HepG2 (cell line): Measurements from ENCODE around the gene EPB41L4A. TPM values are rescaled to one million over a fixed set of nuclear protein-coding genes. Genes with fewer than 3 reads are reported as not detected.

ENCODE experiments used
- DDIT3 ChIP-seq: sonication (generic); formaldehyde crosslinking; IDR thresholded peaks from 2 replicates; pipeline ENCODE4 v1.4.0; 2020; ENCODE audit warnings: mild to moderate bottlenecking, missing genetic modification reagents
- E2F1 ChIP-seq: sonication (generic); formaldehyde crosslinking; IDR thresholded peaks from 2 replicates; pipeline ENCODE4 v1.5.0; 2020; ENCODE audit warnings: missing genetic modification reagents
- E2F2 ChIP-seq: sonication (generic); formaldehyde crosslinking; IDR thresholded peaks from 2 replicates; pipeline ENCODE4 v1.4.0; 2020; ENCODE audit warnings: missing genetic modification reagents, borderline replicate concordance
- HMG20B ChIP-seq: conservative IDR thresholded peaks from 2 replicates; pipeline ENCODE4 v1.6.1; 2016; ENCODE audit warnings: missing genetic modification reagents, missing compliant biosample characterization
- HNF4A ChIP-seq: sonication (generic); formaldehyde crosslinking; IDR thresholded peaks from 2 replicates; pipeline ENCODE4 v1.4.0; 2020; ENCODE audit warnings: missing genetic modification reagents
- IRF2 ChIP-seq: IDR thresholded peaks from 2 replicates; pipeline ENCODE4 v1.6.1; 2018; ENCODE audit warnings: missing genetic modification reagents, missing compliant biosample characterization
- MTF2 ChIP-seq: sonication (generic); formaldehyde crosslinking; IDR thresholded peaks from 2 replicates; pipeline ENCODE4 v1.5.0; 2020; ENCODE audit warnings: missing genetic modification reagents, borderline replicate concordance
- NKX3-1 ChIP-seq: sonication (generic); formaldehyde crosslinking; IDR thresholded peaks from 2 replicates; pipeline ENCODE4 v1.5.0; 2020; ENCODE audit warnings: missing genetic modification reagents
- PPARG ChIP-seq: conservative IDR thresholded peaks from 2 replicates; pipeline ENCODE4 v1.6.1; 2016; ENCODE audit warnings: missing biosample characterization, missing genetic modification reagents
- RAD21 ChIP-seq: fragments of 450-650 bp; formaldehyde crosslinking; IDR thresholded peaks from 2 replicates; pipeline ENCODE4 v1.5.0; 2020; ENCODE audit warnings: mild to moderate bottlenecking
- RBM22 ChIP-seq: fragments of 200-400 bp; formaldehyde crosslinking; optimal IDR thresholded peaks from 2 replicates; pipeline ENCODE3; 2017; ENCODE audit warnings: mild to moderate bottlenecking, low read length, moderate library complexity
- SIN3A ChIP-seq: IDR thresholded peaks from 2 replicates; pipeline ENCODE4 v1.6.1; 2011; ENCODE audit warnings: low read depth, mild to moderate bottlenecking, control low read depth, low read length, borderline replicate concordance
- SP4 ChIP-seq: sonication (generic); formaldehyde crosslinking; IDR thresholded peaks from 2 replicates; pipeline ENCODE4 v1.8.1; 2023; ENCODE audit warnings: mild to moderate bottlenecking, missing genetic modification reagents
- ZFP36L2 ChIP-seq: sonication (generic); formaldehyde crosslinking; IDR thresholded peaks from 2 replicates; pipeline ENCODE4 v1.4.0; 2020; ENCODE audit warnings: missing genetic modification reagents
- ZNF251 ChIP-seq: sonication (generic); formaldehyde crosslinking; IDR thresholded peaks from 2 replicates; pipeline ENCODE4 v1.9.0; 2021; ENCODE audit warnings: mild to moderate bottlenecking, missing genetic modification reagents
- ZNF543 ChIP-seq: sonication (generic); formaldehyde crosslinking; IDR thresholded peaks from 2 replicates; pipeline ENCODE4 v1.4.0; 2020; ENCODE audit warnings: mild to moderate bottlenecking, missing genetic modification reagents
- ZNF629 ChIP-seq: sonication (generic); formaldehyde crosslinking; conservative IDR thresholded peaks from 2 replicates; pipeline ENCODE4 v1.5.0; 2020; ENCODE audit warnings: missing genetic modification reagents
- ZNF703 ChIP-seq: sonication (generic); formaldehyde crosslinking; IDR thresholded peaks from 2 replicates; pipeline ENCODE4 v1.5.1; 2020; ENCODE audit warnings: missing genetic modification reagents, mild to moderate bottlenecking, moderate library complexity, borderline replicate concordance
- ZNF772 ChIP-seq: sonication (generic); formaldehyde crosslinking; IDR thresholded peaks from 2 replicates; pipeline ENCODE4 v1.5.0; 2020; ENCODE audit warnings: mild to moderate bottlenecking, missing genetic modification reagents
- polyA plus RNA-seq, 8 experiments: library from polyadenylated mRNA; depleted of rRNA in 3 of 8; stranded (reverse) in 7 of 8; unstranded in 1 of 8; fragments of >200 nt; fragmentation: Illumina TruSeq in 4 of 8; extraction: Trizol in 4 of 8; gene quantifications; 2 replicates each; pipeline versions ENCODE4 v1.2.1 to v1.2.3, GENCODE V29; 2011 to 2016; ENCODE audit warnings: low read depth in 4 of 8, missing spikeins in 1 of 8, mixed read lengths in 1 of 8; ENCODE audit not compliant: insufficient read depth in 1 of 8
- total RNA-seq, 5 experiments: library from RNA; depleted of rRNA; stranded (reverse); fragments of >200 nt; fragmentation: Illumina TruSeq; extraction: Trizol; gene quantifications; 2 replicates each; pipeline ENCODE4 v1.2.3, GENCODE V29; 2016; ENCODE audit warnings: low read depth in 1 of 5
- TF ChIP-seq, protein P1 (sequence below): sonication (generic); formaldehyde crosslinking; IDR thresholded peaks from 2 replicates; pipeline ENCODE4 v1.4.0; 2020; ENCODE audit warnings: missing genetic modification reagents, borderline replicate concordance
- TF ChIP-seq, protein P2 (sequence below): IDR thresholded peaks from 2 replicates; pipeline ENCODE4 v1.6.1; 2012; ENCODE audit warnings: inconsistent platforms
- TF ChIP-seq, protein P3 (sequence below): sonication (generic); formaldehyde crosslinking; conservative IDR thresholded peaks from 2 replicates; pipeline ENCODE4 v1.4.0; 2020; ENCODE audit warnings: missing genetic modification reagents

EPB41L4A gene
- total and polyA plus RNA-seq, 2 of the 13 experiments (the other 11 are each of a cell fraction or from before 2014, with no cell fraction given): 0.07 TPM; not detected in 1

DNA sequence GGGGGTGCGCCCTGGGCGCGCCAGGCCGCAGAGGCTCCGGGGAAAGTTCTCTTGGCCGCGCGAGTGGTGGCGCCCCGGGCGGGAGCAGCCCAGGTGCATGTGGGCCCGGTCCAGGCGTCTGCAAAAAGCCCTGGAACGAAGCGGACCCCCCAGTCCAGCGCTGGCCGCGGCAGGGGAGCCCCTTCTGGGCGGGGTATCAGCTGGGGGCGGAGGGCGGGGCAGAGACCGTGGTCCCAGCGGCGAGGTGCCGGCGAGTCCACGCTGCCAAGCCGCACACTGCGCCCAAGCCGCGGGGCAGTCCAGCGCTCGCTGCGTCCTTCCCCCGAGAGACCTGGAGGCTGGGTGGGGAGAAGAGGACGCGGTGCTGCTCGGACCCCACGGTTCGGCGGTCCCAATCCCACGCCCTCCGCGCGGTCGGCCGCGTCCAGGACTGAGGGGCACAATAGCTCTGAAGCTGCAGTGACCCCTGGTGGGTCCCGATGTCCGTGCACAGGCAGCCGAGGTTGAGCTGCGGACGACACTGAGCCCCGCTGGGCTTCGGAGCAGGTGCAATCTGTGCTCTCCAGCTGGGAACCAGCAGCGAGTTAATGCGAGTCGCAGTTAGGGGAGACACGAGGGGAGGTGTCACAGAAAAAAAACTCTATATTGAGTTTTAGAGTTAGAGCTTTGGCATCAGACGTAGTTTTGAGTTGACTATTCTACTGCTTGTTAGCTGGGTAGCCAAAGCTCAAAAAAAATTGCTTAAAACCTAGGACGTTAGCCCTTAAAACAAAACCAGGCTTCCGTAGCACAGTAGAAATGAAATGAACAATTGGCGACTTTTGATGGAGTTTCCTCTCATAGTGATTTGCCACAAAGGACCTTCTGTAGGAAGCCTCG is 1.1 kb upstream of the EPB41L4A start (continued):
- TF ChIP-seq RBM22 (no peak), ZNF772 (no peak), HNF4A (0 out of 2 replicates have a peak, but pooled peaks have one; percentile 9), ZNF543 (CRISPR knock-in tag) (no peak), E2F1 (CRISPR knock-in tag) (no peak), ZFP36L2 (CRISPR knock-in tag) (no peak), HMG20B (CRISPR knock-in tag) (no peak), ZNF703 (no peak), IRF2 (CRISPR knock-in tag) (0 out of 2 replicates have a peak, but pooled peaks have one; percentile 12), PPARG (CRISPR knock-in tag) (no peak), E2F2 (CRISPR knock-in tag) (no peak), RAD21 (CRISPR knock-in tag) (peak; percentile 88), NKX3-1 (no peak), DDIT3 (CRISPR knock-in tag) (no peak), SIN3A (no peak), SP4 (CRISPR knock-in tag) (no peak), ZNF629 (CRISPR knock-in tag) (no peak), ZNF251 (CRISPR knock-in tag) (no peak), MTF2 (CRISPR knock-in tag) (peak; percentile 90; the same call in 1 of the 2 replicates)
- TF ChIP-seq, protein P1, sequence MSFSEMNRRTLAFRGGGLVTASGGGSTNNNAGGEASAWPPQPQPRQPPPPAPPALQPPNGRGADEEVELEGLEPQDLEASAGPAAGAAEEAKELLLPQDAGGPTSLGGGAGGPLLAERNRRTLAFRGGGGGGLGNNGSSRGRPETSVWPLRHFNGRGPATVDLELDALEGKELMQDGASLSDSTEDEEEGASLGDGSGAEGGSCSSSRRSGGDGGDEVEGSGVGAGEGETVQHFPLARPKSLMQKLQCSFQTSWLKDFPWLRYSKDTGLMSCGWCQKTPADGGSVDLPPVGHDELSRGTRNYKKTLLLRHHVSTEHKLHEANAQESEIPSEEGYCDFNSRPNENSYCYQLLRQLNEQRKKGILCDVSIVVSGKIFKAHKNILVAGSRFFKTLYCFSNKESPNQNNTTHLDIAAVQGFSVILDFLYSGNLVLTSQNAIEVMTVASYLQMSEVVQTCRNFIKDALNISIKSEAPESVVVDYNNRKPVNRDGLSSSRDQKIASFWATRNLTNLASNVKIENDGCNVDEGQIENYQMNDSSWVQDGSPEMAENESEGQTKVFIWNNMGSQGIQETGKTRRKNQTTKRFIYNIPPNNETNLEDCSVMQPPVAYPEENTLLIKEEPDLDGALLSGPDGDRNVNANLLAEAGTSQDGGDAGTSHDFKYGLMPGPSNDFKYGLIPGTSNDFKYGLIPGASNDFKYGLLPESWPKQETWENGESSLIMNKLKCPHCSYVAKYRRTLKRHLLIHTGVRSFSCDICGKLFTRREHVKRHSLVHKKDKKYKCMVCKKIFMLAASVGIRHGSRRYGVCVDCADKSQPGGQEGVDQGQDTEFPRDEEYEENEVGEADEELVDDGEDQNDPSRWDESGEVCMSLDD (CRISPR knock-in tag): 0 out of 2 replicates have a peak, but pooled peaks have one; percentile 26
- TF ChIP-seq, protein P2, sequence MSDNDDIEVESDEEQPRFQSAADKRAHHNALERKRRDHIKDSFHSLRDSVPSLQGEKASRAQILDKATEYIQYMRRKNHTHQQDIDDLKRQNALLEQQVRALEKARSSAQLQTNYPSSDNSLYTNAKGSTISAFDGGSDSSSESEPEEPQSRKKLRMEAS: 0 out of 2 replicates have a peak, but pooled peaks have one; percentile 26
- TF ChIP-seq, protein P3, sequence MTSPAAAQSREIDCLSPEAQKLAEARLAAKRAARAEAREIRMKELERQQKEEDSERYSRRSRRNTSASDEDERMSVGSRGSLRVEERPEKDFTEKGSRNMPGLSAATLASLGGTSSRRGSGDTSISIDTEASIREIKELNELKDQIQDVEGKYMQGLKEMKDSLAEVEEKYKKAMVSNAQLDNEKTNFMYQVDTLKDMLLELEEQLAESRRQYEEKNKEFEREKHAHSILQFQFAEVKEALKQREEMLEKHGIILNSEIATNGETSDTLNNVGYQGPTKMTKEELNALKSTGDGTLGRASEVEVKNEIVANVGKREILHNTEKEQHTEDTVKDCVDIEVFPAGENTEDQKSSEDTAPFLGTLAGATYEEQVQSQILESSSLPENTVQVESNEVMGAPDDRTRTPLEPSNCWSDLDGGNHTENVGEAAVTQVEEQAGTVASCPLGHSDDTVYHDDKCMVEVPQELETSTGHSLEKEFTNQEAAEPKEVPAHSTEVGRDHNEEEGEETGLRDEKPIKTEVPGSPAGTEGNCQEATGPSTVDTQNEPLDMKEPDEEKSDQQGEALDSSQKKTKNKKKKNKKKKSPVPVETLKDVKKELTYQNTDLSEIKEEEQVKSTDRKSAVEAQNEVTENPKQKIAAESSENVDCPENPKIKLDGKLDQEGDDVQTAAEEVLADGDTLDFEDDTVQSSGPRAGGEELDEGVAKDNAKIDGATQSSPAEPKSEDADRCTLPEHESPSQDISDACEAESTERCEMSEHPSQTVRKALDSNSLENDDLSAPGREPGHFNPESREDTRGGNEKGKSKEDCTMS (CRISPR knock-in tag): no peak
